GM21717 (cell line): ENCODE data around the gene CSNK1G1.
"Not testable (repeated sequence)": the region's sequence is repeated elsewhere in the genome, so short reads cannot be mapped to it uniquely, and the experiment has no call there.

Source experiments
- ATAC-seq: cut with Tn5 transposase; IDR thresholded peaks from one replicate; pipeline ENCODE4 v1.9.1; 2021; ENCODE audit warnings: mild to moderate bottlenecking, moderate library complexity; ENCODE audit not compliant: unreplicated experiment

The CSNK1G1 gene

DNA sequence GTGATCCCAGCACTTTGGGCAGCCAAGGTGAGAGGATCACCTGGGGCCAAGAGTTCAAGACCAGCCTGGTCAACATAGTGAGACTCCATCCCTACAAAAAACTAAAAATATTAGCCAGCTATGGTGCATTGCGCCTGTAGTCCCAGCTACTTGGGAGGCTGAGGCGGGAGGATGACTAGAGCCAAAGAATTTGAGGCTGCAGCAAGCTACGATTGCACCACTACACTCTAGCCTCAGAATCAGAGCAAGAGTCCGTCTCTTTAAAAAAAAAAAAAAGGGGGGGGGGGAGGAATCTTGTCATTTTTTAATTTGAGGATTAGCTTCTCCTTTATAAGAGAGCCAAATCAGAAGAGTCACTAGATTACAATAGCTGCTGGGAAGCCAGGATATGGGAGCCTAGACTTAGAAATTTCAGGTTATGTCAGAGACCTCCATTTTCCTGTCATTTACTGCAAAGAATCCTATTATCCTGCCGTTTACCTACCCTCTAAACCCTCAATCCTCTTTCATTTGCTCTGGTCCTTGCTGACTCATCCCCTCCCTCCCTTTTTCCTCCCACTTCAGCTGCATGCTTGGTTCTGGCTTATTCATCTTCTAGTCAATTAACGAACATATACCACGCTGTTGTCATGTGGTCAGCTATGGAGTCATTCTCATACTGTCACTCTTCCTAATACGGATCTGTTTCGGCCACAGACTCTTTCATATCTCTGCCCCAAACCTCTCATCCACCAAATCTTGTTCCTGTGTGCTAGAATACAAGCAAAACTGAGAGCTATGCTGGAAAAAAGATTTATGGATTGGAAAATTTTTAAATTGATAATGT lies 109.4 kb downstream of the CSNK1G1 start:
- peak; percentile 84 for ATAC-seq

DNA sequence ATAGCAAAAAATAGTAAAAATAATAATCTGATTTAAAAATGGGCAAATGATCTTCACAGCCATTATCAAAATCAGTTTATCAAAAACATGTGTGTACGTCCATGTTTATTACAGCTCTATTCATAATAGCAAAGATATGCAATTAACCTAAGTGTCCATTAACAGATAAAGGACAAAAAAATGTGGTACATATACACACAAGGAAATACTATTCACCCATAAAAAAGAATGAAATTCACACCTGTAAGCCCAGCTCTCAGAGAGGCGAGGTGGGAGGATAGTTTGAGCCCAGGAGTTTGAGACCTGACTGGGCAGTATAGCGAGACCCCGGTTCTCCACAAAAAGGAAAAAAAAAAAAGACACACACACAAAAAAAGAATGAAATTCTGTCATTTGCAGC lies 110.6 kb downstream of the CSNK1G1 start:
- ATAC-seq: no peak

DNA sequence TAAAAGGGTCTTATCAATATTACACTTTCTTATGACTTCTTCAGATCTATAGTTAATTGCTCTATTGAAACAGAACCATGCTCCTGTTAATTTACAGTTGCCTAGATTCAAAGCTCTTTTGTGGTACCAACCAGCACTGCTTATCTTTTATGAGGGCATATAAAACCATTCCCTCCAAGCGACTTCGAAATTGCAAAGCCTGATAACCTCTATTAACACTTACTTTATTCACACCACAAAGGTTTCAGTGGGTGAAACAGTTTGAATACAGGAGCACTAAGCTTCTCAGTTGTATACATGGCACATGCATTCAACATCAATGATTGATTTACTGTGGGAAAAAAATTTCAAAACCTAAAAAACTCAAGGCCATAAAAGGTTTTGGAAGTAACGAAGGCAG lies 118.3 kb downstream of the CSNK1G1 start:
- no peak for ATAC-seq

DNA sequence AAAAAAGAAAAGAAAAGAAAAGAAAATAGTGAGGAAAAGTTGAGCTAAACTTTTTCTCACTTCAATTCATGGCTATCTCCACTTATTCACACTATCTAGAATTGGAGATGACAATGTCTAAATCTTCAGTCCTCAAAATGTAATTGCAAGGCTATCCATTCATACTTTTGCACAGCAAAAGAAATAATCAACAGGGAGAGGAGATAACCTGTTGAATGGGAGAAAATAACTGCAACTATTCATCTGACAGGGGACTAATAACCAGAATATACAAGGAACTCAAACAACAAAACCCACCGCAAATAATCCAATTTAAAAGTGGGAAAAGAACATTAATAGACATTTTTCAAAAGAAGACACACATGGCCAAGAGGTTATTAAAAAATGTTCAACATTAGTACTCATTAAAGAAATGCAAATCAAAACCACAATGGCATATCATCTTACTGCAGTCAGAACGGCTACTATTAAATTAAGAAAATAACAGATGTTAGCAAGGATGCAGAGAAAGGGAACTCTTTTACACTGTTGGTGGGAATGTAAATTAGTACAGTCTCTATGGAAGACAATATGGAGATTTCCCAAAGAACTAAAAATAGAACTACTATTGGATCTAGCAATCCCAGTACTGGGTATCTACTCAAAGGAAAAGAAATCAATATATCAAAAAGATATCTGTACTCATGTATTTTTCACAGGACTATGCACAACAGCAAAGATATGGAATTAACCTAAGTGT lies 119.6 kb downstream of the CSNK1G1 start:
- no peak for ATAC-seq

DNA sequence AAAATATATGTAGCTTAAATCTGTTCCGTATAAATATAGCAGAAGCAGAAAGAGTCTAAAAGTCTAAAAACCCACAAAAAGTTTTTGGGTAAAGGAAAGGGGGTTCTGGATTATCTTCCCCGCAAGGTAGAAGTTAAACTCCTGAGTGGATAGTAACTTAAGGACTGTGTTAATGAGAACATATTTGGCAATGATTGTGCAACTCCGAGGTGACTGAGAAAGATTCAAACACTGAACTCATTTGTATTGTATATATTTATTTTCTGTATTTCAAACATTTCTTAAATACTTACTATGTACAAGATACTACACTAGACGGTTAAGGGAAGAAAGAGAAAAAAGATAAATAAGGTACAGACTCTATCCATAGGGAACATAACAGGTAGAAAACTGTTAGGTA lies 120.4 kb downstream of the CSNK1G1 start:
- no peak for ATAC-seq

DNA sequence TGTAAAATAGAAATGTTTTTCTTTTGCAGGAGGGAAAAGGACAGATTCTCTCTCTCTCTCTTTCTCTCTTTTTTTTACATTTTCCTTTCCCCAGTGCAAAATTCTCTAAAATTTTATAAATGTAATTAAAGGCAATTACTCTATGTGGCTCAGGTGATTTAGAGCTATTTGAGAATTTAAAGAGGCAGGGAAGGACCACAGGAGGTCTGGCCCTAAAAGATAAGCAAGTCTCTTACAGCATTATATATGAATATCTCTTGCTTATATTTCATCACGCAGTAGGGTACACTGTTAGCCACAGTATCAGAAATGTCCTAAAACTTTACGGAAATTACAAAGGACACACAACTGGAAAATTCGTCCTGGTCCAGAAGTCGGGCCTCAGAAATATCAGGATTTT lies 122.7 kb downstream of the CSNK1G1 start:
- no peak for ATAC-seq

DNA sequence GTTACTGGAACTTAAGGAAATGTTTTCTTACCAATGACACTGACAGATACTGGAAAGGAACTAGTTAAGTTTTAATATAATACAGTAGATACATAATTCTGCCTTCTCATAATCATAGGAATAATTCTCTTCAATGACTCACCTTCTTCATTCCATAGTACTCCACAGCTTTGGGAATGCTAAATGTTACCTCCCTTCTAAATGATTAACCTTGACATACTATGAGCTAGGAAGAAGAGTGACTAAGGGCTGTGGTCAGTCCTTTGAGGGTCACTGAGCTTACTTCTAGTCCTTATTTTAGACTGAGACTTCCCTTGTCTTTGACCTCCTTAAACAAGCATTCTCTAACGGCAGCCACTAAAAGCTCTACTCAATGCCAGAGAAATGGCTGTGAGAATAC lies 123.6 kb downstream of the CSNK1G1 start:
- no peak for ATAC-seq

DNA sequence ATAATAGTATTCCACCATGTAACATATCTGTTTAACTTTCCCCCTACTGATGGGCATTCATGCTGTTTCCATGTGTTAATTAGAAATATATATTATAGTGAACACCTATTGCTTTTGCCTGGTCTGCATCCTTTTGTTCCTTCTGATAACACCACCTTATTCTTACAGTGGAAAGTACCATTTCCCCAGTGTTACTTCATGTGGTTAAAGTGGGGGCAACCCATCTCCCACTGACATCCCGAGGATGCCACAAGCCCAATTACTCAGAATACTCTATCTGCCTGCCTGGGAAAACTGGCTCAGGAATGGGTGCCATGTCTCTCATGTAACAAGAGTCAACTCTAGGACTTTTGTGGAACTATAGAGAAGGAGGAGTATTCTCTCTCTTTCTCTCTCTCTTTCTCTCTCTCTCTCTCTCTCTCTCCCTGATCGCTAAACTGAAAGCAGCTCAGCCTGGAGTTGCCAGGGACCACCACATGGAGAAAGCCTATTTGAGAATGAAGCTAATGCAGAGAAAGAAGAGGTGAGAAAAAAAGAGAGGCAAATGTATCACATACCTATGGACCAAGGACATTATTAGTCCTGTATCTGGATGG lies 126.7 kb downstream of the CSNK1G1 start:
- ATAC-seq: no peak

DNA sequence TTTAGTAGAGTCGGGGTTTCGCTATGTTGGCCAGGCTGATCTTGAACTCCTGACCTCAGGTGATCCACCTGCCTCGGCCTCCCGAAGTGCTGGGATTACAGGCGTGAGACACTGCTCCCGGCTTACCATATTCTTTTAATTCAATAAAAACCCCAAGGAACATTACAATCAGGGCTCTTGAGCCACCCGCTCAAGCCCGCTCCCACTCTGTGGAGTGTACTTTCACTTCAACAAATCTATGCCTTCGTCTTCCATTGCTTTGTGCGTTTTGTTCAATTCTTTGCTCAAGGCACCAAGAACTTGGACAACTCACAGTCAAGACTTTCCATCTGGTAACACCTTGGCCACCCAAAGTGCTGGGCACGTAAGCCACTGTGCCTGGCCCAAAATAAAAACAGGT lies 130.2 kb downstream of the CSNK1G1 start:
- ATAC-seq: no peak

DNA sequence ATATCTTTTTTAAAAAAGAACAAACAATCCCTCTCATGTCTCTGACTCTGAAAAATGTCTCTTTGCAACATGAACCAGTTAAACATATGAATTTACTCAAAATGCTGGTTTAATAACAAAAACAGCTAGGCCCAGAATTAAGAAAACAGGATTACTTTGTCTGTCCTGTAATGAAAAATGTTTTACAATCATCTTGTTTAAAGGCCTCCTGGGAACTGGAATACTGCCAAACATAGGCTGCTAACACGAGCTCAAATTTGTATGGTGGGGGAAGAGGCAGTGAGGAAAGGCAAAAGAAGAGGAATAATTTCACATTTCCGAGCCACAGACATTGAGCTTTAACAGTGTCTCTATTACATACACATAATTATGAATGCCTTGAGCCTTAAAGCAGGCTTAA lies 131.5 kb downstream of the CSNK1G1 start:
- no peak for ATAC-seq

DNA sequence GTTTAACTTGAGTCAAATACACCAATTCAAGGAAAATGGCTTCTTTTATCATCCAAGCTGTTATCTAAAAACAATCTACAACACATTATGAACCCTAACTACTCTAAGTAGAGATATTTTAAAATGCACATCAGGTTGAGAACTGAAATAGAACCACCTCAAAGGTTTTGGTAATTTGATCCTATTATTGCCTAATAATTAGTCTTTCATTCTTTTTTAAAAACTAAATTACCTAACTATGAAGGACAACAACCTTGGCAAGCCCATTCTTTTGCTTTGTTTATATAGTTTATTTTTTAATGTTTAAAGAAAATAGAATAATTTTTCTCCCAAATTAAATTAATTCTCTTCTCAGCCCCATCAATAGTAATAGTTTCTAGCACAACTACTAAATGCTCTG lies 132.1 kb downstream of the CSNK1G1 start:
- no peak for ATAC-seq

DNA sequence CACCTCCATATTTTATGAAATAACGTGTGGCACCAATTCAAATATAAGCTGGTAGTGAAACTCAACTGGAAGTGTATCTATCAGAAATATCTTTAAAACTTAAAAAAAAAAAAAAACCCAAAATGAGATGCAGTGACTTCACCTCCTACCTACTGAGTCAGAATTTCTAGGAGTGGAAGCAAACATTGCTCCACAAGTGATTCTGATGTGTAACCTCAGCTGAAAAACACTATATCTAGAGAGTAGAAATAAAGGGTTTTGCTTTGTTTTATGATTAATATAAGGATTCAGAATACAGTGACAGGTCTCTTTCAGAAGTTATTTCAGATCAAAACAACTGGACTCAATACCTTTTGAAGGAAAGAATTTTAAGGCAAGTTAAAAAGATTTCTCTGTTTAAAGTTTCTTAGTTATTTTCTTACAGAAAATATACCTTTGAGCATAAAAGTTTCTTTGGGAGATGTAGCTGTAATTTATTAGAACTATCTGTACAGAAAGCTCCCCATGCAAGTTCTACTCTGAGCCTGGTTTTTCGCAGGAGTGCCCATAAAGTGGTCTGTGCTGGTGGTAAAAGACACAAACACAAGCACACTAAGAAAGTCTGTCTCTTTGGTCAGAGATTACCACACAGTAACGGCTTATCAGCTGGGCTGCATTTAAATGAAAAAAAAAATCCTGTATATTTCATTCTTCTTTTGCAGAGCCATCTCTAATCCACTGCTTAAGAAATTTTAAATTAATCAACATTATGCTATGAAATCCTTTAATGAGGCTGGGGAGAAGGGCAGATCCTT lies 133.2 kb downstream of the CSNK1G1 start:
- no peak for ATAC-seq

DNA sequence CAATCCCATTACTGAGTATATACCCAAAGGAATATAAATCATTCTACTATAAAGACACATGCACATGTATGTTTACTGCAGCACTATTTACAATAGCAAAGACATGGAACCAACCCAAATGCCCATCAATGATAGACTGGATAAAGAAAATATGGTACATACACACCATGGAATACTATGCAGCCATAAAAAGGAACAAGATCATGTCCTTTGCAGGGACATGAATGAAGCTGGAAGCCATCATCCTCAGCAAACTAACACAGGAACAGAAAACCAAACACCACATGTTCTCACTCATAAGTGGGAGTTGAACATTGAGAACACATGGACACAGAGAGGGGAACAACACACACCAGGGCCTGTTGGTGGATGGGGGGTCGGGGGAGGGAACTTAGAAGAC lies 134.1 kb downstream of the CSNK1G1 start:
- ATAC-seq: not testable (repeated sequence)

DNA sequence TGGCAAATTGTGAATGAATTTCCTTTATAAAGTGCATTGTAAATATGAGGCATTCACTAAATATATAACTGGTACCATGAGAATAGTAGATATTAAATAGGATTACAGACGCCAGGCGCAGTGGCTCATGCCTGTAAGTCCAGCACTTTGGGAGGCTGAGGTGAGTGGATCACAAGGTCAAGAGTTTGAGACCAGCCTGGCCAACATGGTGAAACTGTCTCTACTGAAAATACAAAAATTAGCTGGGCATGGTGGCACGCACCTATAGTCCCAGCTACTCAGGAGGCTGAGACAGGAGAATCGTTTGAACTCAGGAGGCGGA lies 138.6 kb downstream of the CSNK1G1 start:
- not testable (repeated sequence) for ATAC-seq

DNA sequence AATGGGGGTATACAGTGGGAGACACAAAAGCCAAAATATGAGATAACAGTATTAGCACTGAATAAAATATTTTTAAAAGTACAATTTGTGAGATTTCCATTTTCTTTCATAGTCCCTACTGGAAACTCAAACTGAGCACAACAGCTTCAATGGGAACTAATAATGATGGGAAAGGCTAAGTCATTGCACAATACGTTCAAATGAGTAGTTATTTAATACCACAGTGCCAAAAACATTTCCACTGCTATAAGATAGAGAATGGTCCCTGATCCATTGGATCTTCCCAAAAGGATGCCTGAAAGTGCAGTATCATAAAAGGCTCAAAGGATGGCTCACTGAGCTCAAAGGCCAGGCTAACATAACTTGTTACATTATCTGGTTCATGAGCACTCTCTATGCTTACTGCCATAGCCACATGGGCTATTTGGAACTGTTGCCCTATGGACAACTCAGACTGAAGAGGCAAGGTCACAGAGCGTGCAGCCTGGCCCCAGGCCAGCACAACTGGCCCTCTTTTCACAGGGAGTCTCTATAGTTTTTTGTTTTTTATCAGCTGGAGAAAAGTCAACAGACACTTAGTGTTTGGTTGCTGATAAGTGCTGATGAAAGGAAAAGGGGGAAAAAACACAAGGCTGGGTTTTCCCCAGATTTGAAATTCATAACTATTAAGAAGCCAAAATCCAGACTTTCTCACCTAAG lies 139.1 kb downstream of the CSNK1G1 start:
- ATAC-seq: no peak

DNA sequence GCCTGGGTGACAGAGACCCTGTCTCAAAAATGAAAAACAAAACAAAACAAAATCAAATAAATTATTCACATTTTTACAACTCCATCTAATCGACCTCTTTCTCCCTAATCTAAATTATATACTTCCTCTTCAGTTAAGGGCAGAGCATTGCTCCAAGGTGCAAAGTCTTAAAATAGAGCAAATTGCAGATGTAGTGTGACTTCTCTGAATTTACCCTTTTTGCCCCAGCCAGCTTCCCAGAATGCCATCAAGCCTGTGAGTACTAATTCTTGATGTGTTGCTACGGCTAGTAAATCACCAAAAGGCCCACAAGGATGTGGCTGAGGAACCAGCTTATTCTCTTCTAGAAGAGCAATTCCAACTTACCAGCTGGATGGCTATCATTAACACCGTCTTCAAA lies 139.8 kb downstream of the CSNK1G1 start:
- no peak for ATAC-seq

DNA sequence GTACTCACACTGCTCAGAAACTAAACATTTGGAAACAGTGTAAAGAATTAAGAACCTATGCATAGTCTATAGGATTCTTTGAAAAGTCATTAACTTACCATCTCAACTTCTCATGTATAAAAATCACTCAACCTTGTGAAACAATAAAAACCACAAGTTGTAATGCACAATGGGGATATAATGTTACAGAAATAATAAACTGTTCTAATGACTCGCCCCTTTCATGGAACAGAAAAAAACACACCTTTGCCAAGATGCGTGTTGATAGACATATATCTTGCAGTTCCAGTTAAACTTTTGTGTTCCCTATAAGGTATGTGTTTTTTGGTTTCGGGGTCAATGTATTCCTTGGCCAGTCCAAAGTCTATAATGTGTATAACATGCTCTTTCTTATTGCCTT lies 142.3 kb downstream of the CSNK1G1 start:
- ATAC-seq: no peak

DNA sequence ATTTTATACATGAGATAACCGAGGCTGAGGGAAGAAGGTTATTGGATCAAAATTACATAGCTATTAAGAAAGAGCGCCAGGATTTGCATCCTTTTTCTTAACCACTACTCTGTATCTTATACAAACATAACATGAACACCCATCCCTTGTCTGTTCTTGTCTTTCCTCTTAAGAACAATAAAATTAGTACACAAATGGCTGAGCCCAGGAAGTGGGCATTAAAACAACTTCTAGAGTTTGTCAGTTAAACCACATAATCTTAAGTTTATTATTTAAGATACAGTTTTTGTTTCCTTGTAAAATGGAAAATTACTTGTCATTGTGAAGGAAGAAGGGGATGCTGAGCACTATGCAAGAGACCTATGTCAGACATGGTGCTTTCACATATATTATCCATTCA lies 144.3 kb downstream of the CSNK1G1 start:
- ATAC-seq: no peak

DNA sequence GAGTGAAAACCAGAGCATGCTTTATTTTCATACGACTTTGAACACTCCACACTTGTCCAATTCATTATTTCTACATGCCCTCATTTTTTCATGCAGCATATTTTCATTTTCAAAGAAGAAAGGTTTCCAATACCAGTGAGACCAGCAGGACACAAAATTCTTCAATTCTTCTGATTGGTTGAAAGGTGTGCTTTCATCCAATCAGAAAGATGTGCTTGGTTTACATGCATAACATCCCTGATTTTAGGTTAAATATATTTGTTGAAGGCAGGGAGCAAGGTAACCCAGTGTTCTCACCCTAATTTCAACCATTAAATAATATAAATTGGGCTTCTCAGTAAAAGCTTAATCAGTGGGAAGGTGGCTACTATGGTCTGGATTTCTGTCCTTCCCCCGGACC lies 145.6 kb downstream of the CSNK1G1 start:
- ATAC-seq: no peak

DNA sequence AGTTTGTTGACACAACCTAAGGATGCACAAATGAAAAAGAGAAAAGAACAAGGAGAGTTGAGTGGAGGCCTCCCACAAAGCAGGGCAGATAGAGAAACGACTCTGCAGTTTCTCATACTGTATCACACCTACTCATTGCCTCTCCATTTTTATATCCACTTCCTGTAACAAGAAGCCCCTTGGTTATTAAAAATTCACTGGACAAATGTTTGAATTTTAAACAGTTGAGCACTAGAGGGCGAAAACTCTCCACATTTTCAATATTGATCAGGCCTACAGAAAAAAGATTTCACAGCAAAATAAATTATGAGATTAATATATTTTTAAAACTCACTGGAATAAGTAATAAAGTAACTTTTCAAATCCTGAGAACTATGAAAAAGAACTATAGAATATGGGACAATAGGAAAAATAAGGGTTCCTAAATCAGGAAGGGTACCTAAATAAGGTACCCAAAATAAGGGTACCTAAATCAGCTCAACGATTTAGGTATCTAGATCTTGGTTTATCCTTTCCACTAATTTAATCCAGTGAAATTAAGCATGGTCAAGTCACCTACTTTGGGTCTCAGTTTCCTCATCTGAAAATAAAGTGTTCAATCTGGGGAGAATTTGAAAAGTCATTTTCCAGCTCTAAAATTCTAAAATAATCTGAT lies 146.2 kb downstream of the CSNK1G1 start:
- ATAC-seq: no peak
